HG03432 (cell line): Measurements from ENCODE around the gene TMEM150C.

Experiments used
- ATAC-seq: cut with Tn5 transposase; IDR thresholded peaks from one replicate; pipeline ENCODE4 v1.9.1; 2021; ENCODE audit warnings: mild to moderate bottlenecking, moderate library complexity; ENCODE audit not compliant: unreplicated experiment

The TMEM150C gene

DNA sequence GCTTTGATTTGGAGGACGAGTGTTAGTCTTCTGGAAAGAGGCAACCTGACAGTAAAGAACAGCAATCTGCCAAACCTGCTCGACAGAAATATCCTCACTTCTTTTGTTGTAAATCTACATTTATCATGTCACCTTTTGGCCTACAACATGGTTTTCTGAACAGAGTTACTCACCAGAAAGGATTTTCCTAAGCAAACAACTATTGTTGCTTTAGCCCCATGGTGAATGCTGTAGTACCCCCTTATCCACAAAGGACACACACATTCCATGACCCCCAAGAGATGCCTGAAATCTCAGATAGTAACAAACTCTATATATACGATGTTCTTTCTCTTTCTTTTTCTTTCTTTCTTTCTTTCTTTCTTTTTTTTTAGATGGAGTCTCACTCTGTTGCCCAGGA lies 42.7 kb downstream of the TMEM150C start:
- no peak for ATAC-seq

GRCh38 chr4:82517043-82517442 lies 44.7 kb downstream of the TMEM150C start:
- no peak for ATAC-seq

GRCh38 chr4:82515705-82516104 lies 46.1 kb downstream of the TMEM150C start:
- ATAC-seq: no peak

GRCh38 chr4:82513382-82513781 lies 48.4 kb downstream of the TMEM150C start:
- no peak for ATAC-seq

GRCh38 chr4:82510216-82510615 lies 51.6 kb downstream of the TMEM150C start:
- ATAC-seq: no peak

GRCh38 chr4:82508806-82509428 lies 52.9 kb downstream of the TMEM150C start:
- ATAC-seq: no peak

DNA sequence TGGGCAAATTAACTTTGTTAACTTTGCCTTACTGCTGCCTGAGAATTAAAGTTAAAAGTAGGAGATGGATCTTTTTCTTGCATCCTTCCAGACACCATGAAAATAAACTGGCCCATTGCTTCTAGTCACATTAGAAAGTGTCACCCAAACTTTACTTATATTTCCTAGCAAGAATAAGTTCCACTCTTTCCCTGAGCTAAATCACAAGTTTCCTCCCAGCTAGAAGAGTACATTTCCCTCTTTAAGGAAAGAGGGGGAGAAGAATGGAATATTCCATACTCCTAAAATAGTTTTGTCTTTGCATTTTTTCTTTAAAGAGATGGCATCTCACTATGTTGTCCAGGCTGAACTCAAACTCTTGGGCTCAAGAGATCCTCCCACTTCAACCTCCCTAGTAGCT lies 53.8 kb downstream of the TMEM150C start:
- ATAC-seq: no peak

DNA sequence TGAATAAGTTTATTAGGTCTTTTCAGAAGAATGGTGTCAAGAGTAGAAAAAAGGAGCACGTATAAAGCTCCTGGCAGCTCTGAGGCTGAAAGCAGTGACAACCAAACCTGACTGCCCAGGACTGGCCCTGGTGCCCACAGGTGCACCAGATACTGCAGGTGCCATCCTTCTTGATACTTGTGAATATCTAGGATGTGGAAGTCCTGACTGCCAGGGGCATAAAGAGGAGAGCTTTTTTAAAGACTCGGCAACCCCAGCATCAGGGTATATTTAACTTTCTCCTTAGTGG lies 60.7 kb downstream of the TMEM150C start:
- ATAC-seq: no peak

GRCh38 chr4:82500435-82501153 lies 61.2 kb downstream of the TMEM150C start:
- no peak for ATAC-seq

DNA sequence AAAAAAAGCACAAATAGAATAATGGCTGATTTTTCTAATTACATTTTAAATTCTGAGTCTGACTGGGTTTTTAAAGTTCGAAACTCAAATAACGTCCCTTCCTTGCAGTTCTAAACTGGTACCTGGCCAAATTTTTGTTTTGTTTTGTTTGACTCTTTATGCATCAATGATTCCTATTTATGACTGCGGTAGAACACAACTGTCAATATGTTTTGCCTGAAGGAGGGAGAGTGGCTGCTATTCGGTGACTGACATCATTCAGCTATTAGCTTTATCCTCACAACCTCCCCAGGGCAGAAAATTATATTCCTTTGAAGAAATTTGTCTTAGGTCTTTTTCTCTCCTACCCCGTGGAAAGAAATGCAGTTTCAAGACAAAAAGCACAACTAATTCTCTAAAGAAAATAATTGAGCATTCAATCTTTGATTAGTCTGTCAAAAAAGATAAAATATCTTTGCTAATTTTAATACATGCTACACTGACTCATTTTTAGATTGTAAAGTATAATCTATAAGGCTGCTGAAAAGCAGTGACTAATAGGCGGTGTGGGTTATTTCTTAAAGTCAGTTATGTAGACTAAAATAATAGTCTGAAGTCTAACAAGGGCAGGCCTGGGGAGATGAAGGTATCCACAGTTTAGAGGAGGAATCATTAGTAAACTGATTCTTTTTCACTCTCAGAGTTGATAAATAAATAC lies 61.9 kb downstream of the TMEM150C start:
- no peak for ATAC-seq

GRCh38 chr4:82496349-82496748 lies 65.4 kb downstream of the TMEM150C start:
- ATAC-seq: no peak

DNA sequence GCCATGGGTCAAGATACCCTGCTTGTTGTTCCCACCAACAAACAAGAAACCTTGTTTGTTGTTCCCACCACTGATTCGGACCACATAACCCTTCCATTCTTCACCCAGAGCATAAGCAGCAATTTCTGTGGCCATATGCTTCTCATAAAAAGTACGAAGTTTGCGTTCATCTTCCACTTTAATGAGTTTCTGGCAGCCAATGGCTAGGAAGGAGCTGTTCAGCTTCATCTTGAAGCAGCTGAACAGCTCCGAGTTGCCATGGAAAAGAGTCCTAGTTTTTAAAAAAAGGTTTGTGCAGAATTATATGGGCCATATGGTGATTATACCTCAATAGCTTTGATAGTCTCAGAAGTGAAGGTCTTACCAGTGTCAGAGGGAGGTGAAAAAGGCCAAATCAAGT lies 66.1 kb downstream of the TMEM150C start:
- ATAC-seq: no peak

DNA sequence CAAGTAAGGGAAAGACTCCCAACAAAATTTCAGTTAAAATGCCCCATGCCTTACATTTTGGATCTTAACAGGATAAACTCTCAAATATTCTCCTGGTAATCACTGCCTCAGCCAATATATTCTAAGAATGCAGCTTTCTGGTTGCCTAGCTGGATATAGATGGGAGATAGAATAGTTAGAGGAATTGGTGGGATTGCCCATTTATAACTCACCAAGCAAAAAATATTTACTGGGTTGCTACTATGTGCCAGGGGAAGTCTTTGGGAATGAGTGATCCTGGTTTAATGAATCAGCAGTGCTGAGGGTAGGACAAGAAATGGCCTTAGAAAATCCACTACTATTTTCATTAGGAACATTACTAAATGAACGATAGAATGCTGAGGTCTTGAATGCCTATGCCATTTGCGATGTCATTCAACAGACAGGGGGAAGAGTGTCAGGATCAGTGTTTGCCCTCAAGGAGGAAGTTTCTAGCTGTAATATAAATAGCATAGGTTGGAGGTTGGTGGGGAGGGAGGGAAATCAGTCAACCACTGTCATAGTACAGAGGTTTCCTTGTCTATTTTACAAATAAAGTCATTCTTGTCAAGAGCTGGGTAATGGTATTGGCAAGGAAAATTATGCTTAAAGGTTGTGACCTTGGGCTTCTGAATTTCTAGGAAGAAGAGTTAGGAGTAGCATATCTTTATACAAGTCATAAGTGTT lies 67.9 kb downstream of the TMEM150C start:
- no peak for ATAC-seq

DNA sequence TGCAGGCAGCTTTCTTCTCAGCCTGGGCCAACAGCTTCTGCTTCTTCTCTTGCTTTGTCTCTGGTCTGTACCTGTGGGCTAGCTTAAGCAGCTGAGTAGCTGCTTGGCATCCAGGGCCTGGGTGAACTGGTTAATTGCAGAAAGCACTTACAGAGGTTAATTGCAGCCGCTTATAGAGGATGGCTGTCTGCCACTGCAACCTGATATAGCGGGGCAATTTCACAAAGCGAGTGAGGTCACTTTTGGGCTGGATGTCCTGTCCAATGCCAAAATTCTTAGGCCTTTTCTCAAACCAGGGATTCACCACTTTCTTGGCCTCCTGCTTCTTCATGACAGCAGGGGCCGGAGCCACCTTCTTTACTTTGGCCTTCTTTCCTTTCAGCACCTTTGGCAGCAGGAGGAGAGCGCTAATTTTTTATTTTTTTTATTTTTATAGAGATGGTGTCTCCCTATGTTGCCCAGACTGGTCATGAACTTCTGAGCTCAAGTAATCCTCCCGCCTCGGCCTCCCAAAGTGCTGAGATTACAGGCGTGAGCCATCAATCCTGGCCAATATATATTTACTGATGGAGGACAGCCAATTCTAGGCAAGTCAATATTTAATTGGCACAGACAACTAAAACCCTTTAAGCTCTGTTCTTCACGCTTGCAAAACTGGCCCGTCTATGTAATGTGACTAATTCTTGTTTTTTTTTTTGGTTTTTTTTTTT lies 70.4 kb downstream of the TMEM150C start:
- no peak for ATAC-seq

DNA sequence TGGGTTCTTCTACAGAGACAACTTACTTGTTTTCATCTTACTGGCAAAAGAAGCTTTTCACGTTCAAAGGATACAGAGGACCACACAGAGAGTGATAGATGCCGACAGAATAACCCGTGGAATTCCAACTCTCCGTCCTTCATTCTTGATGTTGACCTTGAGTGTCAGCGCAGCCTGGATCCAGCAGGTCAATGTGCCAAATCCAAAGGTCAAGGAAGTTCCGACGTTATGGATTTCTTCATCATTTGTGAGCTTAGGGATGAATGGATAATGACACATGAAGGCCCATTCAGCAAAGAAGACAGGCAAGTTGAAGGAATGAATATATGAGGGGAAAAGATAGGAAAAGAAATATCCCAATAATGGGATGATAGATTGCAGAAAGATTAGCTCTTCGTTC lies 71.8 kb downstream of the TMEM150C start:
- no peak for ATAC-seq

GRCh38 chr4:82489076-82489475 lies 72.7 kb downstream of the TMEM150C start:
- no peak for ATAC-seq

DNA sequence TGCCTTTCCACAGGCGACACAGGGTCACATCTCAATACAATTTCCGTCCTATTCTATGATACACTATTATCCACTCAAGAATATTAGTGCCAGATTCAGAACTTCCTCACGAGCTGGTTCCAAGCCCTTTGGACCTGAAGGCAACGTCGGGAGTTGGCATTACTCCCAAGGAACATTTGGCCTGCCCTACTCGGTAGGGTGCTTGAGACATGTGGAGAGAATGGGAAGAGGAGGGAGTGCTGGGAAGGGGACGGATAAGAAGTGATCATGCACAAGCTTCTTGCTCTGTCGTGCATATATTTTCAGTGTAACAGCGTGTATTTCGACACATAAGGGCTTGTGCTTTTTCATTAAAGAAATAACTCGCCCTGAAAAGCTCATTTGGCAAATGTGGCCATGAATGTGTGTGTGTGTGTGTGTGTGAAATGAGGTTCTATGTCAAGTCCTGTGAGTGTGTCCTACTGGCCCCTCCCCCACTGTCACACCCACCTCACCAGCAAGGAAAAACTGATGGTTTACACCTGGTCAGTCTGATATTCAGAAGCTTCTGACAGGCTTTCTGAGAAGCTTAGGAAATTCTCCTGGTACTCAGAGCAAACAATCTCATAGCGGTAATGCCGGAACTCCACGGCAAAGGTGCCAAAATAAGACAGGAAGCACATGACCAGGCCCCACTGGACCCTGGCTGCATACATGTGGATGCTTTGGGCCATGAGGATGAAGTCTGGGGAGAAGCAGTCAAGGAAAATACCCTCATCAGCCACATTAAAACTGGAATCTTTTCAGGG lies 76.6 kb downstream of the TMEM150C start:
- no peak for ATAC-seq

DNA sequence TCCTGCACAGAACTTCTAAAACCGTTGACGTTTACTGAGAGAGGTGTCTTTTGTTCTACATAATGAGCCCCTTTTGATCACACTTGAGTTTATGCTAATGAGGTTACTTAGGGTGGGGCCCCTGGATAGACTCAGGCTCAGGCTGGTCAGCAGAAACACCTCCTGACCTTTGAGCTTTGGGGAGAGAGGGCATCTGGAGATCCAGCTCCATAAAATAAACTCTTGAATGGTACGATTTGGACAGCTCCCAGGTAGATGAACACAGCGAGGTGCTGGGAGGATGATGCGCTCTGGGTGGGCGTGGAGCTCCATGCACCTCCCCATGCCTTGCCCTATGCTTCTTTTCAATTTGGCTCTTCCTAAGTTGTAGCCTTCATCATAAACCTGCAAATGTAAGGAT lies 79.4 kb downstream of the TMEM150C start:
- ATAC-seq: no peak

- ATAC-seq: no peak
Measured at GRCh38 chr4:82481506-82481840, 80.3 kb downstream of the TMEM150C start.

DNA sequence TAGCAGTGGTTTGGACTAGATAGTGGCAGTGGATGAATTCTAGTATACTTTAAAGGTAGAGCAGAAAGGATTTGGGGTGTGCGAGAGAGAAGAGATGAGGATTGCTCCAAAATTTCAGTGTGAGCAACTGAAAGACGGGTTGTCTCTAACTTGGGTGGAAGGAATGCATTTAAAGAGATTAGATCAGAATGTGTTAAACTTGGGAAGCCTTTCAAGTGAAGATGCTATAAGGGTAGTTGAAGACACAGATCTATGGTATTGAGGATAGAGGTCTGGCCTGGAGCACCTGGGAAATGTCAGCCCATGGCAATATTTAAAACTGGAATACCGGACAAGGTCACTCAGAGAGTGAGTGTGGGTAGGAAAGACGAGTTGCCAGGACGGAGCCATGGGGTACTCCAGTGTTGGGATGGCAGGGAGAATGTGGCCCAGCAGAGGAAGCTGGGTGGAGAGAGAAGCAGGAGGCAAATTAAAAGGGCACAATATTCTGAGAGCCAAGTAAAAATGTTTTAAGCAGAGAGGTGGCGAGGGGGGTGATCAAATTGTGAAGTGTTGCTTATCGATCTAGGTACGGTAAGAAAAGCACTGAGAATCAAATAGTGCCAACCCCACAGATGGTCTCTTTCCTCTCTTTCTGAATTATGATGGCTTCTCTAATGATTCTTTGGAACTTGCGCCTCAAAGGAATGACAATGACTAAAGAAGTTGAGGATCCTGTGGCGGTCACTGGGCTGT lies 80.8 kb downstream of the TMEM150C start:
- no peak for ATAC-seq
